Measurements from ENCODE around the gene CDH4. TPM values are rescaled to one million over a fixed set of nuclear protein-coding genes. Genes with fewer than 3 reads are reported as not detected.

Gene CDH4
- total and polyA plus RNA-seq, 2 donors (not counting 1 experiment from before 2014, with no cell fraction given) = not detected

- no peak overlapping the region for H3K4me2 ChIP-seq (replicated peaks; ENCODE audit: low read depth, low read length, poor library complexity, severe bottlenecking)
- intact Hi-C loops (cut with micrococcal nuclease) = no loop called here
- DNase-seq = no peak
- Mint-ChIP-seq H3K27ac (no peak overlapping the region), H3K4me1 (no peaks in the 10 kb centered on the region), H3K4me3 (no peak overlapping the region), H3K27me3 (no peaks in the 10 kb centered on the region), H3K9me3 (ENCODE audit: insufficient read depth) (peaks cover 3% of the 10 kb centered on the region)
- no peaks in the 10 kb centered on the region for H3K79me2 ChIP-seq (ENCODE audit: control insufficient read depth, insufficient read depth, low read length)
- H3K4me1 ChIP-seq (ENCODE audit: control insufficient read depth in 2 of 2, insufficient read depth in 2 of 2, low read length in 2 of 2) = no peaks in the 10 kb centered on the region
- no peaks in the 10 kb centered on the region for H3K36me3 ChIP-seq (replicated peaks in 1 of 2; ENCODE audit: control extremely low read depth in 1 of 2, control insufficient read depth in 1 of 2, extremely low read depth in 1 of 2, insufficient read depth in 2 of 2, low read length in 1 of 2)
- H3K9ac ChIP-seq (ENCODE audit: low read length) = no peak overlapping the region
- no peak overlapping the region for H2AFZ ChIP-seq (ENCODE audit: insufficient read depth, low read depth, low read length, poor library complexity, severe bottlenecking)
- no peak for ATAC-seq (ENCODE audit: low read depth)
- peaks cover 0 to 29% (median 0%) of the 10 kb centered on the region in 3 donors for H3K9me3 ChIP-seq (ENCODE audit: control extremely low read depth in 1 of 3, control insufficient read depth in 2 of 3, insufficient read depth in 1 of 3, low read length in 2 of 3)
- TF ChIP-seq EZH2 (IDR thresholded peaks at IDR 0.05; ENCODE audit: borderline replicate concordance, insufficient read depth, low read depth, low read length, poor library complexity, severe bottlenecking) = no peak
- TF ChIP-seq CTCF (IDR thresholded peaks at IDR 0.05) = no peak
- H3K27me3 ChIP-seq (replicated peaks in 1 of 4; ENCODE audit: control extremely low read depth in 1 of 4, control insufficient read depth in 3 of 4, insufficient read depth in 4 of 4, low read length in 3 of 4) = no peaks in the 10 kb centered on the region
- H3K4me3 ChIP-seq (ENCODE audit: control extremely low read depth in 1 of 5, extremely low read depth in 1 of 5, insufficient read depth in 1 of 5, low read depth in 2 of 5, low read length in 4 of 5) = no peak overlapping the region
- ChIA-PET POLR2A (no interaction called here), CTCF (no interaction called here)
- H4K20me1 ChIP-seq (ENCODE audit: control insufficient read depth, insufficient read depth, low read length, poor library complexity, severe bottlenecking) = no peaks in the 10 kb centered on the region
- WGBS (ENCODE audit: insufficient coverage) = 75% methylated on average over 2 of the region's 5 CpGs
- no peak overlapping the region for H3K27ac ChIP-seq (ENCODE audit: low read length in 2 of 2)
Observed at GRCh38 chr20:61682114-61682995, 430.3 kb downstream of the CDH4 start.

GRCh38 chr20:61682996-61683681 lies 431.1 kb downstream of the CDH4 start:
- Histone ChIP-seq H3K4me2 (replicated peaks; ENCODE audit: low read depth, low read length, poor library complexity, severe bottlenecking) (no peak overlapping the region), H3K27ac (ENCODE audit: low read length in 2 of 2) (no peak overlapping the region), H2AFZ (ENCODE audit: insufficient read depth, low read depth, low read length, poor library complexity, severe bottlenecking) (no peak overlapping the region), H3K9me3 (ENCODE audit: control extremely low read depth in 1 of 3, control insufficient read depth in 2 of 3, insufficient read depth in 1 of 3, low read length in 2 of 3) (peaks cover 0 to 29% (median 0%) of the 10 kb centered on the region in 3 donors), H3K4me1 (ENCODE audit: control insufficient read depth in 2 of 2, insufficient read depth in 2 of 2, low read length in 2 of 2) (no peaks in the 10 kb centered on the region), H3K4me3 (ENCODE audit: control extremely low read depth in 1 of 5, extremely low read depth in 1 of 5, insufficient read depth in 1 of 5, low read depth in 2 of 5, low read length in 4 of 5) (no peak overlapping the region), H4K20me1 (ENCODE audit: control insufficient read depth, insufficient read depth, low read length, poor library complexity, severe bottlenecking) (no peaks in the 10 kb centered on the region), H3K27me3 (replicated peaks in 1 of 4; ENCODE audit: control extremely low read depth in 1 of 4, control insufficient read depth in 3 of 4, insufficient read depth in 4 of 4, low read length in 3 of 4) (no peaks in the 10 kb centered on the region), H3K9ac (ENCODE audit: low read length) (no peak overlapping the region), H3K36me3 (replicated peaks in 1 of 2; ENCODE audit: control extremely low read depth in 1 of 2, control insufficient read depth in 1 of 2, extremely low read depth in 1 of 2, insufficient read depth in 2 of 2, low read length in 1 of 2) (no peaks in the 10 kb centered on the region), H3K79me2 (ENCODE audit: control insufficient read depth, insufficient read depth, low read length) (no peaks in the 10 kb centered on the region)
- no peak for ATAC-seq (ENCODE audit: low read depth)
- WGBS (ENCODE audit: insufficient coverage) = 90% methylated on average over 20 of the region's 20 CpGs
- Mint-ChIP-seq H3K4me3 (no peak overlapping the region), H3K27ac (no peak overlapping the region), H3K4me1 (no peaks in the 10 kb centered on the region), H3K9me3 (ENCODE audit: insufficient read depth) (peaks cover 3% of the 10 kb centered on the region), H3K27me3 (no peaks in the 10 kb centered on the region)
- CTCF ChIA-PET = no interaction called here
- intact Hi-C loops (cut with micrococcal nuclease) = no loop called here
- POLR2A ChIA-PET = no interaction called here
- DNase-seq = no peak
- TF ChIP-seq EZH2 (IDR thresholded peaks at IDR 0.05; ENCODE audit: borderline replicate concordance, insufficient read depth, low read depth, low read length, poor library complexity, severe bottlenecking) (no peak), CTCF (IDR thresholded peaks at IDR 0.05) (no peak)

Data from B cell (primary cell).